B cell (primary cell): ENCODE data around the gene ADGRD2. TPM values are rescaled to one million over a fixed set of nuclear protein-coding genes. Genes with fewer than 3 reads are reported as not detected.

ENCODE experiments used
- ATAC-seq: fragments of 200-7000 bp; cut with Tn5 transposase; one replicate; pipeline ENCODE4 v1.10.0; 2021; ENCODE audit warnings: low read depth, mild to moderate bottlenecking, moderate number of reproducible peaks, moderate library complexity
- CTCF ChIA-PET: fragments of 350-600 bp; sonication (Branson Sonifier 250); formaldehyde crosslinking; loops from one replicate; lab custom pipeline; 2021; ENCODE audit warnings: antibody characterized with exemption, inconsistent platforms; lab: Charles Lee
- POLR2A ChIA-PET: fragments of 350-600 bp; sonication (Branson Sonifier 250); formaldehyde crosslinking; loops from one replicate; lab custom pipeline; 2021; ENCODE audit warnings: antibody characterized with exemption; lab: Charles Lee
- DNase-seq: peaks from one replicate; pipeline ENCODE4 v3.0.0; 2013
- H2AFZ ChIP-seq: 2 replicates; pipeline ENCODE4 v1.6.1; 2012; ENCODE audit warnings: mild to moderate bottlenecking, low read depth, low read length; ENCODE audit not compliant: insufficient read depth, poor library complexity, severe bottlenecking
- H3K27ac ChIP-seq, 2 donors: 1 replicate in 1 of 2; 2 replicates in 1 of 2; pipeline ENCODE4 v1.5.1; 2012 to 2013; ENCODE audit warnings: low read length in 2 of 2, mild to moderate bottlenecking in 2 of 2, moderate library complexity in 1 of 2
- H3K27me3 ChIP-seq, 4 experiments: fragments of 200-600 bp in 1 of 4; sonication (generic) in 1 of 4; replicated peaks in 1 of 4; 1 replicate in 2 of 4; 2 replicates in 2 of 4; pipeline versions ENCODE4 v1.6.1 to v1.7.0; 2013 to 2016; ENCODE audit warnings: low read length in 3 of 4, mild to moderate bottlenecking in 2 of 4, mixed read lengths in 1 of 4, moderate library complexity in 1 of 4; ENCODE audit not compliant: insufficient read depth in 4 of 4, control insufficient read depth in 3 of 4; ENCODE audit errors: control extremely low read depth in 1 of 4
- H3K36me3 ChIP-seq, 2 experiments: replicated peaks in 1 of 2; 1 replicate in 1 of 2; 2 replicates in 1 of 2; pipeline versions ENCODE4 v1.6.1 to v1.7.1; 2013; ENCODE audit warnings: low read length in 1 of 2; ENCODE audit not compliant: insufficient read depth in 2 of 2, control insufficient read depth in 1 of 2; ENCODE audit errors: control extremely low read depth in 1 of 2, extremely low read depth in 1 of 2
- H3K4me1 ChIP-seq, 2 donors: fragments of 200-600 bp in 1 of 2; sonication (generic) in 1 of 2; 1 replicate in 1 of 2; 2 replicates in 1 of 2; pipeline versions ENCODE4 v1.5.1 to v1.6.1; 2013 to 2017; ENCODE audit warnings: low read length in 2 of 2; ENCODE audit not compliant: control insufficient read depth in 2 of 2, insufficient read depth in 2 of 2
- H3K4me2 ChIP-seq: replicated peaks from 2 replicates; pipeline ENCODE3; 2012; ENCODE audit warnings: mild to moderate bottlenecking, low read depth, low read length; ENCODE audit not compliant: poor library complexity, severe bottlenecking
- H3K4me3 ChIP-seq, 5 experiments: fragments of 200-600 bp in 1 of 5; sonication (generic) in 1 of 5; 1 replicate in 3 of 5; 2 replicates in 2 of 5; pipeline versions ENCODE4 v1.5.1 to v1.7.0; 2011 to 2016; ENCODE audit warnings: low read length in 4 of 5, mild to moderate bottlenecking in 4 of 5, low read depth in 2 of 5, control low read depth in 1 of 5, moderate library complexity in 1 of 5; ENCODE audit not compliant: insufficient read depth in 1 of 5; ENCODE audit errors: control extremely low read depth in 1 of 5, extremely low read depth in 1 of 5
- H3K79me2 ChIP-seq: fragments of 200-600 bp; sonication (generic); one replicate; pipeline ENCODE4 v1.6.0; 2016; ENCODE audit warnings: low read length; ENCODE audit not compliant: control insufficient read depth, insufficient read depth
- H3K9ac ChIP-seq: fragments of 200-600 bp; sonication (generic); 2 replicates; pipeline ENCODE4 v1.6.1; 2017; ENCODE audit warnings: mild to moderate bottlenecking, low read length, moderate library complexity
- H3K9me3 ChIP-seq, 3 donors: one replicate each; pipeline versions ENCODE4 v1.6.1 to v1.7.1; 2013; ENCODE audit warnings: low read length in 2 of 3; ENCODE audit not compliant: control insufficient read depth in 2 of 3, insufficient read depth in 1 of 3; ENCODE audit errors: control extremely low read depth in 1 of 3
- H4K20me1 ChIP-seq: 2 replicates; pipeline ENCODE4 v1.6.0; 2012; ENCODE audit warnings: mild to moderate bottlenecking, low read length; ENCODE audit not compliant: insufficient read depth, control insufficient read depth, poor library complexity, severe bottlenecking
- H3K27ac Mint-ChIP-seq: one replicate; pipeline ENCODE4 v1.8.0; 2021; ENCODE audit warnings: mixed read lengths
- H3K27me3 Mint-ChIP-seq: one replicate; pipeline ENCODE4 v1.8.0; 2021; ENCODE audit warnings: mixed read lengths
- H3K4me1 Mint-ChIP-seq: one replicate; pipeline ENCODE4 v1.8.0; 2021; ENCODE audit warnings: mixed read lengths
- H3K4me3 Mint-ChIP-seq: one replicate; pipeline ENCODE4 v1.8.0; 2021; ENCODE audit warnings: mixed read lengths
- H3K9me3 Mint-ChIP-seq: one replicate; pipeline ENCODE4 v1.8.0; 2022; ENCODE audit warnings: mixed read lengths; ENCODE audit not compliant: insufficient read depth
- EZH2 ChIP-seq: IDR thresholded peaks from 2 replicates; pipeline ENCODE4 v1.6.1; 2012; ENCODE audit warnings: borderline replicate concordance, low read depth, mild to moderate bottlenecking, moderate library complexity, low read length; ENCODE audit not compliant: insufficient read depth, poor library complexity, severe bottlenecking
- WGBS: methylation state at CpG from one replicate; pipeline ENCODE4 v1.1.5; 2013; ENCODE audit warnings: missing lambda C conversion rate; ENCODE audit not compliant: insufficient coverage; 5-methylcytosine and 5-hydroxymethylcytosine counted together
- intact Hi-C: fragments of 100-400 bp; cut with micrococcal nuclease; formaldehyde crosslinking; loops from one replicate; pipeline ENCODE4 v1.10.0; 2022
- polyA plus RNA-seq: library from polyadenylated mRNA; depleted of rRNA; stranded (reverse); fragments of >200 nt; gene quantifications from 2 replicates; pipeline ENCODE4 v1.2.3, GENCODE V29; 2012
- total RNA-seq, 2 donors: library from RNA; stranded (reverse); fragments of 120-200 nt in 1 of 2; gene quantifications; 1 replicate in 1 of 2; 2 replicates in 1 of 2; pipeline versions ENCODE4 v1.2.3 to v1.2.4, GENCODE V29; 2013 to 2022
- TF ChIP-seq, protein P1 (sequence below): fragments of 200-600 bp; IDR thresholded peaks from one replicate; pipeline ENCODE4 v1.8.0; 2022; ENCODE audit warnings: antibody characterized with exemption, mild to moderate bottlenecking

The ADGRD2 gene
- total and polyA plus RNA-seq, 2 donors (not counting 1 experiment from before 2014, with no cell fraction given), result not detected

DNA sequence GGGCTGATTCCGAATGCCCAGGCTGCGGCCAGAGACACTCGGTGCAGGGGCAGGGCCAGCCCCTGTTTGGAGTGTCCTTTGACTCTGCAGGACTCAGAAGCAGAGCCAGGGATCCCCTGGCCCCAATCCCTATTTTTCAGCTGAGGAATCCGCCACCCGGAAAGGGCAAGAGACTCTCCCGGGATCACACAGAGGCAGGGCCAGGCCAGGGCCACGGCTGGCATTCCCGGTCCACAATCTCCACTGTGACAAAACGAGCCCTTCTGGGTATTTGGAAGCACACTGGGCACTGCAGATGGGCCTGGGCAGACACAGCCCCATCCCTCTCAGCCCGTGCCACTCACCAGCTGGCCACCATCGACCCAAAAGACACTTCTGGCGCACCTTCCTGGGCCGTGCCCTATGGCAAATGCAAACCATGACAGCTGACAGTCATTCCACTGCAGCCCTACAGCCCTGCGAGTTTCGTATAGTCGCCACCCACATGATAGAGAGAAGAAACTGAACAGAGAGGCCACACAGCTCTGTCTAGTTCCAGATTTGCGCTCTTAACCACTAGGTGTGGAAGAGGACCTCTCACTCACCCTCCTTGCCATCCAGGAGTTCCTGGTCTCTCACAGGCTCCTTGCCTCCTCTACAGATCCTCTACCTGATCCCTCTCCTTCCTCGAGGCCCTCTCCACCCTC is 43.7 kb downstream of the ADGRD2 start:
- H3K4me2 ChIP-seq, result no peak overlapping the region

More for the DNA sequence above, 43.7 kb downstream of the ADGRD2 start:
- Histone ChIP-seq H3K27ac (no peak overlapping the region), H3K9me3 (no peaks in the 10 kb centered on the region), H3K27me3 (no peaks in the 10 kb centered on the region), H3K4me1 (peaks cover 0 to 6% of the 10 kb centered on the region in 2 donors), H3K36me3 (no peaks in the 10 kb centered on the region), H3K4me3 (no peak overlapping the region), H3K79me2 (no peaks in the 10 kb centered on the region), H4K20me1 (no peaks in the 10 kb centered on the region), H3K9ac (no peak overlapping the region), H2AFZ (no peak overlapping the region)
- ATAC-seq (no peak), DNase-seq (no peak)
- CTCF ChIA-PET, result no interaction called here
- Mint-ChIP-seq H3K27me3 (peaks cover 15% of the 10 kb centered on the region), H3K27ac (no peak overlapping the region), H3K9me3 (no peaks in the 10 kb centered on the region), H3K4me1 (peaks cover 7% of the 10 kb centered on the region), H3K4me3 (no peak overlapping the region)
- intact Hi-C loops, result no loop called here
- WGBS, result 82% methylated on average over 16 of the region's 18 CpGs
- POLR2A ChIA-PET, result no interaction called here
- TF ChIP-seq EZH2, result no peak
- TF ChIP-seq, protein P1, sequence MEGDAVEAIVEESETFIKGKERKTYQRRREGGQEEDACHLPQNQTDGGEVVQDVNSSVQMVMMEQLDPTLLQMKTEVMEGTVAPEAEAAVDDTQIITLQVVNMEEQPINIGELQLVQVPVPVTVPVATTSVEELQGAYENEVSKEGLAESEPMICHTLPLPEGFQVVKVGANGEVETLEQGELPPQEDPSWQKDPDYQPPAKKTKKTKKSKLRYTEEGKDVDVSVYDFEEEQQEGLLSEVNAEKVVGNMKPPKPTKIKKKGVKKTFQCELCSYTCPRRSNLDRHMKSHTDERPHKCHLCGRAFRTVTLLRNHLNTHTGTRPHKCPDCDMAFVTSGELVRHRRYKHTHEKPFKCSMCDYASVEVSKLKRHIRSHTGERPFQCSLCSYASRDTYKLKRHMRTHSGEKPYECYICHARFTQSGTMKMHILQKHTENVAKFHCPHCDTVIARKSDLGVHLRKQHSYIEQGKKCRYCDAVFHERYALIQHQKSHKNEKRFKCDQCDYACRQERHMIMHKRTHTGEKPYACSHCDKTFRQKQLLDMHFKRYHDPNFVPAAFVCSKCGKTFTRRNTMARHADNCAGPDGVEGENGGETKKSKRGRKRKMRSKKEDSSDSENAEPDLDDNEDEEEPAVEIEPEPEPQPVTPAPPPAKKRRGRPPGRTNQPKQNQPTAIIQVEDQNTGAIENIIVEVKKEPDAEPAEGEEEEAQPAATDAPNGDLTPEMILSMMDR, result no peak
